ENCODE measurements around the gene DYNC2I2. TPM values are rescaled to one million over a fixed set of nuclear protein-coding genes. Genes with fewer than 3 reads are reported as not detected.
"Not testable (repeated sequence)": the region's sequence is repeated elsewhere in the genome, so short reads cannot be mapped to it uniquely, and the experiment has no call there.

The DYNC2I2 gene
- total RNA-seq, 1 donor from 2014 or later: 36.3 TPM

- no peak for DNase-seq (ENCODE audit: low read depth in 2 of 2)
These were observed 41.1 kb downstream of the DYNC2I2 start for GRCh38 chr9:128615571-128615970.

GRCh38 chr9:128614728-128615127, 41.9 kb downstream of the DYNC2I2 start:
- no peak for DNase-seq (ENCODE audit: low read depth in 2 of 2)

- DNase-seq (ENCODE audit: low read depth in 2 of 2): no peak
These were observed 44.9 kb downstream of the DYNC2I2 start for GRCh38 chr9:128611600-128612394.

GRCh38 chr9:128610897-128611296, 45.8 kb downstream of the DYNC2I2 start:
- DNase-seq (ENCODE audit: low read depth in 2 of 2): no peak

DNA sequence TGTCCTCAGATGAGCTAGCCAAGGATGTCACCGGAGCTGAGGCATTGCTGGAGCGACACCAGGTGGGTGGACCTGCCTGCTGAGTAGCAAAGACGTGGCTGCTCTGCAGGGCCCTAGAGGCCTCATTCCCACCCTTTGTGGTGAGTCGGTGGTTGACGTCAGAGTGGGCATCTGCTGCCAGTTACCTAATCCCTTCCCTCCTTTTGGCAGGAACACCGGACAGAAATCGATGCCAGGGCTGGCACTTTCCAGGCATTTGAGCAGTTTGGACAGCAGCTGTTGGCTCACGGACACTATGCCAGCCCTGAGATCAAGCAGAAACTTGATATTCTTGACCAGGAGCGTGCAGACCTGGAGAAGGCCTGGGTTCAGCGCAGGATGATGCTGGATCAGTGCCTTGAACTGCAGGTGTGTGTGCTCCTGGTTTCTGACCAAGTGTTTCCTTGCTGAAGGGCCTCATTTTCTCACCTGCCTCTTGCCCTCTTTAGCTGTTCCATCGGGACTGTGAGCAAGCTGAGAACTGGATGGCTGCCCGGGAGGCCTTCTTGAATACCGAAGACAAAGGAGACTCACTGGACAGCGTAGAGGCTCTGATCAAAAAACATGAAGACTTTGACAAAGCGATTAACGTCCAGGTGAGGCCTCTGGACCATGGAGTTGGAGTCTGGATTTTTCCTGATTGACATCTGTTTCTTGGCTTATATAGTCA, 48.9 kb downstream of the DYNC2I2 start:
- DNase-seq (ENCODE audit: low read depth in 2 of 2): no peak

GRCh38 chr9:128603697-128604096, 53.0 kb downstream of the DYNC2I2 start:
- no peak for DNase-seq (ENCODE audit: low read depth in 2 of 2)

DNA sequence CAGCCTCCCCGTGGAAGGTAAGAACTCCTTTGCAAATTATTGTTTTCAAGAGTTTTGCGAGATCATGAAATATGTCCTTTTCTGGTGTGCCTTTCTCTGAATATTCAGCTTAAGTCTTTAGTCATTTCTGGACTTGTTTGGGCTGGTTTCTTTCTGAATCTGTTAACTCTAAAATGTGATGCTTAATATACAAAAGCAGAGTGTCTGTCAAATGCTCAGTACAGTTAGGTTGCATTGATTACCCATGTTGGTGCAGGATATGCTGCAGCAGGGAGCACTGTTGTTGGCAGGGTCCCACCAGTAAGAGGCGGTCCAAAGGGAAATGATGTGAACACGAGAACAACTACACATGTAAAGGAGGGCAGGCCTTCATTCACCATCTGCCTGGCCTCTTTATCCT, 56.5 kb downstream of the DYNC2I2 start:
- DNase-seq (ENCODE audit: low read depth in 2 of 2): no peak

GRCh38 chr9:128595471-128595870, 61.2 kb downstream of the DYNC2I2 start:
- no peak for DNase-seq (ENCODE audit: low read depth in 2 of 2)

- no peak for DNase-seq (ENCODE audit: low read depth in 2 of 2)
These were observed 62.8 kb downstream of the DYNC2I2 start for GRCh38 chr9:128593856-128594255.

DNA sequence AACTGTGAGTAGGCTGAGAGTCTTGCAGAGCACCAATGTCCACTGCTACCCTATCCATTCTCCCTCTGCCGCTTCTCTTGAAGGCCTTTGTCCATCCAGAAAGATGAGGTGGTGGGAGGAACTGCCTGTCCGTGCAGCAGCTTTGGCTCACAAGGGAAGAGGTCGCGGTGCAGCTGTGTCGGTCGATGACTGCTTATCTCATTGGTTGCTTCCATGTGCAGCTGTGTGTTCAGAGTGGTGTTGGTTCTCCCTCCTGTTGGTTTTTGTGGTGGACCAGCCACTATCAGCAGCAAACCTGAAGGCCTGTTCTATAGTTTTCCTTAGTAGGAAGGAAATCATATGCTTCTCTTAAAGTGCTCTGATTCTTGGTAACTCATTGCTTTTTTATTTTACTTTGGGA, 63.6 kb downstream of the DYNC2I2 start:
- DNase-seq (ENCODE audit: low read depth in 2 of 2): no peak

DNA sequence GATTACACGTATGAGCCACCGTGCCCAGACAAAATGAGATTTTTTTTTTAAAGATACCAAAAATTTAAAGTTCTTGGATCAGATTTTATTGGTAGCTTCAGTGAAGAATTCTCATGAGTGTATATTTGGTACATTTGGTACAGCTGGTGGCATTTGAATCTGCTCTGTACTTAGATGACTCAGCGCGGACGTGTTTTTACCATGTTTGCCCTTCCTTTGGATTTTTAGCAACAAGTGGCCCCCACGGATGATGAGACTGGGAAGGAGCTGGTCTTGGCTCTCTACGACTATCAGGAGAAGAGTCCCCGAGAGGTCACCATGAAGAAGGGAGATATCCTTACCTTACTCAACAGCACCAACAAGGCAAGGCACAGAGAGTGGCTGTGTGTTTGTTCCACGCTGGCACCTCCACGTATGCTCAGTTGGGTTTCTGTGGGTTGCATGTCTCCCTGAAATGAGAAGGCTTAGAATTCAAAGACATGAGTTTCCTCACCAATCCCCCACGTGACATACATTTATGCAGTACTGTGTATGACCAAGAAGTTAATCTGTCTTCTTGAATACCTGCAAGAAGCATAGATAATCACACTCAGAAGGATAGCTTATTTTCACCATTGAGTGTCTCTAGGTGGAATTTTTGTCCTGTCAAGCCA, 67.9 kb downstream of the DYNC2I2 start:
- DNase-seq (ENCODE audit: low read depth in 2 of 2): no peak

DNA sequence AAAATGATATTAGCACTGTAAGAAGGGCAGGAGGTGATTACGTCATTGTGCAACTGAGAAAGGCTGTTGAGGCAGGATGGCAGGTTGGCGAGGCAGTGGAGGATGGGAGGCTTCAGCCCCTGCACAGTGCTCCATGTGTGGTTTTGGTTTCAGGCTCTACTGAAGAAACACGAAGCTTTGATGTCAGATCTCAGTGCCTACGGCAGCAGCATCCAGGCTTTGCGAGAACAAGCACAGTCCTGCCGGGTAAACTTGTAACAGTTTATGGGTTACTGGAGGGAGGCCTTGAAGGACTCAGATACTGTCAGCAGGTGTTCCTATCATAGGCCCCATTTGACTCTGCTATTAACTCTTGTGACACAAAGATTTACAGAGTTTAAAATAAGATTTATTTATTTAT, 69.2 kb downstream of the DYNC2I2 start:
- no peak for DNase-seq (ENCODE audit: low read depth in 2 of 2)

DNA sequence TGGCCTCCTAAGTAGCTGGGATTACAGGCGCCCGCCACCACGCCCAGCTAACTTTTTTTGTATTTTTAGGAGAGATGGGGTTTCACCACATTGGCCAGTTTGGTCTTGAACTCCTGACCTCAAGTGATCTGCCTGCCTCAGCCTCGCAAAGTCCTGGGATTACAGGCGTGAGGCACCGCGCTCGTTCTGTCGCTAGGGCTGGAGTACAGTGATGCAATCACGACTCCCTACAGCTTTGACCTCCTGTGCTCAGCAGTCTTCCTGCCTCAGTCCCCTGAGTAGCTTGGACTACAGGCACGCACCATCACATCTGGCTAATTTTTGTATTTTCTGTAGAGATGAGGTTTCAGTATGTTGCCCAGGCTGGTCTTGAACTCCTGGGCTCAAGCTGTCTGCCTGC, 69.7 kb downstream of the DYNC2I2 start:
- DNase-seq (ENCODE audit: low read depth in 2 of 2): not testable (repeated sequence)

DNA sequence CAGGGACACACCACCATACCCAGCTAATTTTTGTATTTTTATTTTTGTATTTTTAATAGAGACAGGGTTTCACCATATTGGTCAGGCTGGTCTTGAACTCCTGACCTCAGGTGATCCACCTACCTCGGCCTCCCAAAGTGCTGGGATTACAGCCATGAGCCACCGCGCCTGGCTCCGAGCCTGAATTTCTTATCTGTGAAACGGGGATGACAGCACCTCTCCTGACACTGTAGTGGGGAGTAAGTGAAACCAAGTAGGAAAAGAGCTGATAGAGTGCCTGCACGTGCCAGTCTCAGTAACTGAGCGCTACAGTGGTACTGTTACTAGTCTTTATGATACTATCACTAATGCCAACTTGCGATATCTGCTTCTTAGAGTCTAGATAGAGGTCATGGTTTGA, 71.5 kb downstream of the DYNC2I2 start:
- DNase-seq (ENCODE audit: low read depth in 2 of 2): not testable (repeated sequence)

Other genes starting within 250 kb of the DYNC2I2 start
- 16.1 and 19.0 TPM in 2 replicates for gene CERCAM, start 236.0 kb downstream of the DYNC2I2 start, total RNA-seq
- gene ODF2, start 200.8 kb downstream of the DYNC2I2 start, total RNA-seq: 20.5 and 25.4 TPM in 2 replicates
- 8.5 and 10.9 TPM in 2 replicates for gene GLE1, start 152.1 kb downstream of the DYNC2I2 start, total RNA-seq
- 412 and 449 TPM in 2 replicates for gene SPTAN1, start 104.3 kb downstream of the DYNC2I2 start, total RNA-seq
- 308 and 320 TPM in 2 replicates for gene SET, start 32.4 kb upstream of the DYNC2I2 start, total RNA-seq
- 8.1 and 8.9 TPM in 2 replicates for gene PKN3, start 45.7 kb upstream of the DYNC2I2 start, total RNA-seq
- gene ZDHHC12, start 67.3 kb upstream of the DYNC2I2 start, total RNA-seq: 43.4 and 44.6 TPM in 2 replicates
- 11.1 and 12.7 TPM in 2 replicates for gene ZER1, start 115.1 kb upstream of the DYNC2I2 start, total RNA-seq
- gene TBC1D13, start 130.4 kb upstream of the DYNC2I2 start, total RNA-seq: 8.9 and 13.1 TPM in 2 replicates
- 21.6 and 29.6 TPM in 2 replicates for gene ENDOG, start 161.7 kb upstream of the DYNC2I2 start, total RNA-seq
- gene SPOUT1, start 172.9 kb upstream of the DYNC2I2 start, total RNA-seq: 10.9 and 24.4 TPM in 2 replicates
- 3.5 and 5.6 TPM in 2 replicates for gene KYAT1, start 225.1 kb upstream of the DYNC2I2 start, total RNA-seq
- gene LRRC8A, start 225.3 kb upstream of the DYNC2I2 start, total RNA-seq: 62.1 and 101 TPM in 2 replicates